ENCODE data around the gene SSTR3. TPM values are rescaled to one million over a fixed set of nuclear protein-coding genes. Genes with fewer than 3 reads are reported as not detected.
"Not testable (repeated sequence)": the region's sequence is repeated elsewhere in the genome, so short reads cannot be mapped to it uniquely, and the experiment has no call there.

Gene SSTR3
- total RNA-seq, 2 experiments from 2014 or later, result 10.1 to 11.3 TPM

- H3K4me3 Mint-ChIP-seq; H3K27ac Mint-ChIP-seq; POLR2A ChIA-PET; H3K36me3 Mint-ChIP-seq; H3K9me3 Mint-ChIP-seq; H3K27me3 Mint-ChIP-seq; DNase-seq; ATAC-seq (ENCODE audit: low read depth): not testable (repeated sequence)
- peaks cover 16% of the 10 kb centered on the region for H3K4me1 Mint-ChIP-seq
Observed at GRCh38 chr22:37251836-37252235, 39.6 kb upstream of the SSTR3 start.

GRCh38 chr22:37249986-37250385 is 37.7 kb upstream of the SSTR3 start:
- H3K27ac Mint-ChIP-seq, result no peak overlapping the region
- DNase-seq (no peak), ATAC-seq (ENCODE audit: low read depth) (no peak)
- no peaks in the 10 kb centered on the region for H3K9me3 Mint-ChIP-seq
- no peaks in the 10 kb centered on the region for H3K36me3 Mint-ChIP-seq
- POLR2A ChIA-PET, result no interaction called here
- H3K4me1 Mint-ChIP-seq, result peaks cover 13% of the 10 kb centered on the region
- H3K4me3 Mint-ChIP-seq, result no peak overlapping the region
- H3K27me3 Mint-ChIP-seq, result peaks cover 3% of the 10 kb centered on the region

- ATAC-seq (ENCODE audit: low read depth) (no peak), DNase-seq (no peak)
- Mint-ChIP-seq H3K27ac (no peak overlapping the region), H3K9me3 (no peaks in the 10 kb centered on the region), H3K4me3 (no peak overlapping the region), H3K27me3 (no peaks in the 10 kb centered on the region), H3K36me3 (peaks cover 5% of the 10 kb centered on the region), H3K4me1 (peaks cover 14% of the 10 kb centered on the region)
- POLR2A ChIA-PET, result interaction anchor here (1.6 kb wide), 1 partner anchor 19 kb away, joined by 4 read pairs; no protein-coding TSS in a partner anchor
Observed at GRCh38 chr22:37248251-37248650, 36.0 kb upstream of the SSTR3 start.

- DNase-seq (no peak), ATAC-seq (ENCODE audit: low read depth) (no peak)
- Mint-ChIP-seq H3K4me1 (peaks cover 19% of the 10 kb centered on the region), H3K27me3 (no peaks in the 10 kb centered on the region), H3K4me3 (peak overlapping the region; percentile 100), H3K36me3 (peaks cover 28% of the 10 kb centered on the region), H3K9me3 (no peaks in the 10 kb centered on the region), H3K27ac (peak overlapping the region; percentile 100)
- POLR2A ChIA-PET, result interaction anchor here (0.7 to 11.0 kb wide), 13 partner anchors 9 to 321 kb away, joined by 3 to 424 read pairs (median 26); partner anchors contain the start of genes CYTH4 and MFNG
Observed at GRCh38 chr22:37245740-37246139, 33.5 kb upstream of the SSTR3 start.

- H3K4me3 Mint-ChIP-seq, result peak overlapping the region; percentile 100
- H3K4me1 Mint-ChIP-seq, result peaks cover 25% of the 10 kb centered on the region
- peak overlapping the region; percentile 100 for H3K27ac Mint-ChIP-seq
- peak; percentile 47 for DNase-seq
- H3K36me3 Mint-ChIP-seq, result peaks cover 34% of the 10 kb centered on the region
- ATAC-seq (ENCODE audit: low read depth), result no peak
- H3K27me3 Mint-ChIP-seq, result no peaks in the 10 kb centered on the region
- POLR2A ChIA-PET, result interaction anchor here (0.6 to 11.0 kb wide), 24 partner anchors 8 to 562 kb away, joined by 3 to 424 read pairs (median 8); partner anchors contain the start of genes CYTH4, GCAT, GGA1 and IL2RB
- no peaks in the 10 kb centered on the region for H3K9me3 Mint-ChIP-seq
Observed at GRCh38 chr22:37244922-37245722, 32.8 kb upstream of the SSTR3 start.

GRCh38 chr22:37244114-37244921 is 32.0 kb upstream of the SSTR3 start, which contains the start of gene RAC2:
TSS of gene RAC2 (minus strand) at chr22:37244269. CDS start at chr22:37244148, 121 bp downstream.
- POLR2A ChIA-PET, result interaction anchor here (0.6 to 11.0 kb wide), 28 partner anchors 9 to 563 kb away, joined by 3 to 424 read pairs (median 8); partner anchors contain the start of genes CYTH4, GCAT, GGA1 and IL2RB
- DNase-seq (peak; percentile 91), ATAC-seq (ENCODE audit: low read depth) (peak; percentile 64)
- Mint-ChIP-seq H3K27ac (peak within 1 kb of the TSS; percentile 100), H3K4me1 (peaks cover 33% of the 10 kb centered on the region), H3K4me3 (peak within 1 kb of the TSS; percentile 100), H3K9me3 (no peaks in the 10 kb centered on the region), H3K36me3 (peaks cover 40% of the 10 kb centered on the region), H3K27me3 (no peaks in the 10 kb centered on the region)

GRCh38 chr22:37243402-37244113 is 31.3 kb upstream of the SSTR3 start:
- DNase-seq (no peak), ATAC-seq (ENCODE audit: low read depth) (peak; percentile 2)
- Mint-ChIP-seq H3K4me1 (peaks cover 41% of the 10 kb centered on the region), H3K27ac (peak overlapping the region; percentile 100), H3K36me3 (peaks cover 45% of the 10 kb centered on the region), H3K4me3 (peak overlapping the region; percentile 100), H3K9me3 (no peaks in the 10 kb centered on the region), H3K27me3 (no peaks in the 10 kb centered on the region)
- POLR2A ChIA-PET, result interaction anchor here (0.6 to 11.0 kb wide), 28 partner anchors 10 to 837 kb away, joined by 3 to 424 read pairs (median 8); partner anchors contain the start of genes CYTH4 and MFNG

- Mint-ChIP-seq H3K27ac (peak overlapping the region; percentile 100), H3K9me3 (no peaks in the 10 kb centered on the region), H3K4me3 (peak overlapping the region; percentile 100), H3K36me3 (peaks cover 55% of the 10 kb centered on the region), H3K27me3 (no peaks in the 10 kb centered on the region), H3K4me1 (peaks cover 50% of the 10 kb centered on the region)
- POLR2A ChIA-PET, result interaction anchor here (0.7 to 11.0 kb wide), 30 partner anchors 11 to 392 kb away, joined by 3 to 424 read pairs (median 8); partner anchors contain the start of genes CYTH4, IL2RB, MFNG and NCF4
- ATAC-seq (ENCODE audit: low read depth) (peak; percentile 68), DNase-seq (peak; percentile 84)
Observed at GRCh38 chr22:37242395-37242918, 30.2 kb upstream of the SSTR3 start.

GRCh38 chr22:37241351-37242142 is 29.3 kb upstream of the SSTR3 start:
- DNase-seq, result peak; percentile 71
- ATAC-seq (ENCODE audit: low read depth), result no peak
- Mint-ChIP-seq H3K4me1 (peaks cover 57% of the 10 kb centered on the region), H3K27ac (peak overlapping the region; percentile 100), H3K27me3 (no peaks in the 10 kb centered on the region), H3K9me3 (no peaks in the 10 kb centered on the region), H3K36me3 (peaks cover 63% of the 10 kb centered on the region), H3K4me3 (peak overlapping the region; percentile 100)
- POLR2A ChIA-PET, result interaction anchor here (0.5 to 11.0 kb wide), 28 partner anchors 10 to 812 kb away, joined by 3 to 424 read pairs (median 8); partner anchors contain the start of genes CYTH4, IL2RB, MFNG and NCF4

- ATAC-seq (ENCODE audit: low read depth), result no peak
- Mint-ChIP-seq H3K27me3 (no peaks in the 10 kb centered on the region), H3K27ac (peak overlapping the region; percentile 100), H3K4me1 (peaks cover 63% of the 10 kb centered on the region), H3K36me3 (peaks cover 69% of the 10 kb centered on the region), H3K4me3 (peak overlapping the region; percentile 100), H3K9me3 (no peaks in the 10 kb centered on the region)
- DNase-seq, result peak; percentile 55
- POLR2A ChIA-PET, result interaction anchor here (0.7 to 11.0 kb wide), 11 partner anchors 10 to 245 kb away, joined by 3 to 424 read pairs (median 26); partner anchors contain the start of genes CYTH4, IL2RB and MFNG
Observed at GRCh38 chr22:37240941-37241320, 28.7 kb upstream of the SSTR3 start.

GRCh38 chr22:37240240-37240940 is 28.1 kb upstream of the SSTR3 start:
- Mint-ChIP-seq H3K27ac (peak overlapping the region; percentile 100), H3K27me3 (no peaks in the 10 kb centered on the region), H3K36me3 (peaks cover 73% of the 10 kb centered on the region), H3K9me3 (no peaks in the 10 kb centered on the region), H3K4me1 (peaks cover 66% of the 10 kb centered on the region), H3K4me3 (peak overlapping the region; percentile 100)
- DNase-seq (no peak), ATAC-seq (ENCODE audit: low read depth) (no peak)
- POLR2A ChIA-PET, result interaction anchor here (0.7 to 11.0 kb wide), 9 partner anchors 9 to 245 kb away, joined by 3 to 424 read pairs (median 26); partner anchors contain the start of genes CYTH4 and IL2RB
